ENCODE data around the gene ARMH1.
"Not testable (repeated sequence)": the region's sequence is repeated elsewhere in the genome, so short reads cannot be mapped to it uniquely, and the experiment has no call there.

GRCh38 chr1:44699375-44699774 is 24.9 kb downstream of the ARMH1 start:
- TF ChIP-seq CTCF (IDR thresholded peaks at IDR 0.05; ENCODE audit: borderline replicate concordance, extremely low read depth, low read length, poor library complexity, severe bottlenecking); EZH2 (IDR thresholded peaks at IDR 0.05; ENCODE audit: borderline replicate concordance, low read depth, low read length, severe bottlenecking): not testable (repeated sequence)

Data from DND-41 (cell line).